Peyer's patch (tissue), 4 donors: ENCODE results near the gene CYP11A1.

Experiments used
- POLR2A ChIP-seq, 2 donors: fragments of 450-650 bp; IDR thresholded peaks; one replicate each; pipeline ENCODE4 v1.5.1; 2017; ENCODE audit warnings: antibody characterized with exemption in 2 of 2, mild to moderate bottlenecking in 2 of 2, moderate library complexity in 2 of 2
- TF ChIP-seq, protein P1 (sequence below), 6 experiments: fragments of 450-650 bp in 4 of 6; fragments of 200-600 bp in 2 of 6; sonication (generic) in 1 of 6; IDR thresholded peaks; one replicate each; pipeline ENCODE4 v1.5.1; 2017 to 2019; ENCODE audit warnings: antibody characterized with exemption in 6 of 6, mild to moderate bottlenecking in 3 of 6, moderate library complexity in 1 of 6

DNA sequence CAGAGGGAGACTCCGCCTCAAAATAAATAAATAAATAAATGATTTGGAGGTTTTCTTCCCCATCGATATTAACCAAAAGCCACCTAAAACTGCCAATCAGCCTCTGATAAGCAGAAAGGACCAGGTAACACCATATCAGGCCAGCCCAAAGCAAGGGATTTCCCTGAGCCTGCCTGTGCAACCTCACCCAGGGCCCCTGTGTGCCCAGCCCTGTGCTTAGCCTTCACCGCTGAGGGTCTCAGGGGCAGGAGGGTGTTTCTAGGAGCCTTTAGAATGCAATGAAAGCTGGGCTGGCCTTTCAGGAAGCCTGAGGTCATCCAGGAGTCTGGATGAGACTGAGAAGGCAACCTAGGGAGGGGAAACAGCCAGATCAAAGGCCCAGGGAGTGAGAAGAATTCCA is 35.4 kb downstream of the CYP11A1 start:
- TF ChIP-seq, protein P1, sequence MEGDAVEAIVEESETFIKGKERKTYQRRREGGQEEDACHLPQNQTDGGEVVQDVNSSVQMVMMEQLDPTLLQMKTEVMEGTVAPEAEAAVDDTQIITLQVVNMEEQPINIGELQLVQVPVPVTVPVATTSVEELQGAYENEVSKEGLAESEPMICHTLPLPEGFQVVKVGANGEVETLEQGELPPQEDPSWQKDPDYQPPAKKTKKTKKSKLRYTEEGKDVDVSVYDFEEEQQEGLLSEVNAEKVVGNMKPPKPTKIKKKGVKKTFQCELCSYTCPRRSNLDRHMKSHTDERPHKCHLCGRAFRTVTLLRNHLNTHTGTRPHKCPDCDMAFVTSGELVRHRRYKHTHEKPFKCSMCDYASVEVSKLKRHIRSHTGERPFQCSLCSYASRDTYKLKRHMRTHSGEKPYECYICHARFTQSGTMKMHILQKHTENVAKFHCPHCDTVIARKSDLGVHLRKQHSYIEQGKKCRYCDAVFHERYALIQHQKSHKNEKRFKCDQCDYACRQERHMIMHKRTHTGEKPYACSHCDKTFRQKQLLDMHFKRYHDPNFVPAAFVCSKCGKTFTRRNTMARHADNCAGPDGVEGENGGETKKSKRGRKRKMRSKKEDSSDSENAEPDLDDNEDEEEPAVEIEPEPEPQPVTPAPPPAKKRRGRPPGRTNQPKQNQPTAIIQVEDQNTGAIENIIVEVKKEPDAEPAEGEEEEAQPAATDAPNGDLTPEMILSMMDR (IDR thresholded peaks at IDR 0.05) = no peak
- no peak for TF ChIP-seq POLR2A (IDR thresholded peaks at IDR 0.05)
